Measurements from ENCODE around the gene SBF2.

GRCh38 chr11:10150800-10151199 lies 143.2 kb downstream of the SBF2 start:
- TF ChIP-seq CTCF (IDR thresholded peaks at IDR 0.05; ENCODE audit: insufficient read depth, low read length, poor library complexity, severe bottlenecking) = no peak
- TF ChIP-seq EZH2phosphoT487 (conservative IDR thresholded peaks at IDR 0.05; ENCODE audit: low read length) = no peak

Measured in SU-DHL-6 (cell line).